GM19395 (cell line): ENCODE data around the gene CDC20.
A peak's percentile ranks its signal among the peaks of the same experiment; 100 is the strongest.

Experiments
- ATAC-seq: cut with Tn5 transposase; IDR thresholded peaks from one replicate; pipeline ENCODE4 v1.9.1; 2021; ENCODE audit warnings: mild to moderate bottlenecking, moderate library complexity; ENCODE audit not compliant: unreplicated experiment

The CDC20 gene

DNA sequence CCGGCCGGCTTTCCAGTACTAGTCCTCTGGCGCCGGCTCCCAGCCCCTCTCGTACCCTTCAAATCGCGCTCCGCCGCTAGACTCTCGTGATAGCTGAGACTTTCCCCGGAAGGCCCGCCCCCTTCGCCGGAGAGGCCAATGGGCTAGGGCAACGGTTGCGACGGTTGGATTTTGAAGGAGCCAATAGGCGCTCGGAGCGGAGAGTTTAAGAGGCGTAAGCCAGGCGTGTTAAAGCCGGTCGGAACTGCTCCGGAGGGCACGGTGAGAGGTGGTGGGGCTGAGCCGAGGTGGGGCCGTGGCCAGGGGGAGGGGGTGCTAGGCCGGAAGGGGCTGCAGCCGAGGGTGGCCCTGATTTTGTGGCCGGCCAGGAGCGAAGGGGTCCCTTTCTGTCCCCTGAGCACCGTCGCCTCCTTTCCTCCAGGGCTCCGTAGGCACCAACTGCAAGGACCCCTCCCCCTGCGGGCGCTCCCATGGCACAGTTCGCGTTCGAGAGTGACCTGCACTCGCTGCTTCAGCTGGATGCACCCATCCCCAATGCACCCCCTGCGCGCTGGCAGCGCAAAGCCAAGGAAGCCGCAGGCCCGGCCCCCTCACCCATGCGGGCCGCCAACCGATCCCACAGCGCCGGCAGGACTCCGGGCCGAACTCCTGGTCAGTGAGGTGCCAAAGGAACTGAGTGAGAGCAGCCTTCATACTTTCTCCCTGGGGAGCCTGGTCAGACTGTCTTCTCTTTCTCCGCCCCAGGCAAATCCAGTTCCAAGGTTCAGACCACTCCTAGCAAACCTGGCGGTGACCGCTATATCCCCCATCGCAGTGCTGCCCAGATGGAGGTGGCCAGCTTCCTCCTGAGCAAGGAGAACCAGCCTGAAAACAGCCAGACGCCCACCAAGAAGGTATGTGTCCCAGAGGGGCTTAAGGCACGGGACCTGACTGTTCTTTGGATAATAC lies at the start of gene CDC20:
CDC20 (plus strand) TSS at position 236 of the 948 bp plus-strand sequence; CDS start at position 471, 235 bp downstream.
- peak; percentile 95 for ATAC-seq

DNA sequence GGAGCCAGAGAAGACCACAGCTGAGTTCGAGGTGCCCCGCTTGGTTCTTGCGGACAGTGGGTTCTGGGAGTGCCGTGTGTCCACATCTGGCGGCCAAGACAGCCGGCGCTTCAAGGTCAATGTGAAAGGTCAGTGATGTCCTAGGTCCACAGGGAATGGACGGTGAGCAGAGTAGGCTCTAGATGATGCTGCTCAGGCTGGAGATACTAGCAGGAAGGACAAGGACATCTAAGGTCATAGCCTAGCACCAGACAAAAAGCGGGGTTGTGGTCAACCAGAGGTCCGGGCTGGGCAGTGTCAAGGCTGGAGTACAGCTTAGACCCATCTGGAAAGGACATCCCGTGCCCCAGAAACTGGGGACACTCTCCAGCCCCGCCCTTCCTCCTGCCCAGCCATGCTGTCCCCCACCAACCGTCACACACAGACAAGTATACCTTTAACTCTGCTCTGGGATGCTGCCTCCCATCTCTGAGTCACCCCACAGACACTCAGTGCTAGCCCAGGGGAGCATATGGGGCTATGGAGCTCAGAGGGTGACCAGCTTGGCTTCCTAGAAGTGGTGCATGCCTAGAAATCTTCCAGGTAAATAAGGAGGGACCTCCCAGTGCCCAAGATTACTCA lies 49.3 kb upstream of the CDC20 start:
- no peak for ATAC-seq

- ATAC-seq = no peak
Observed at GRCh38 chr1:43311521-43311920, 47.3 kb upstream of the CDC20 start.

DNA sequence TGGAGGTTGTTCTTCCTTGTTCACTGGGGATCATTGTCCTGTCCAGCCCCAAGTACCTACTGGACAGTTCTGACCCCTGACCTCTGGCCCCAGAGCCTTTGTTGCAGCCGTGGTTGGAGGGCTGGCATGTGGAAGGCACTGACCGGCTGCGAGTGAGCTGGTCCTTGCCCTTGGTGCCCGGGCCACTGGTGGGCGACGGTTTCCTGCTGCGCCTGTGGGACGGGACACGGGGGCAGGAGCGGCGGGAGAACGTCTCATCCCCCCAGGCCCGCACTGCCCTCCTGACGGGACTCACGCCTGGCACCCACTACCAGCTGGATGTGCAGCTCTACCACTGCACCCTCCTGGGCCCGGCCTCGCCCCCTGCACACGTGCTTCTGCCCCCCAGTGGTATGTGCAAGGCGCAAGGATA lies 46.6 kb upstream of the CDC20 start:
- ATAC-seq = no peak

GRCh38 chr1:43312663-43313515 lies 45.9 kb upstream of the CDC20 start:
- no peak for ATAC-seq

GRCh38 chr1:43313771-43314170 lies 45.0 kb upstream of the CDC20 start:
- ATAC-seq = no peak

GRCh38 chr1:43314233-43314632 lies 44.5 kb upstream of the CDC20 start:
- ATAC-seq = no peak

GRCh38 chr1:43315481-43315880 lies 43.3 kb upstream of the CDC20 start:
- ATAC-seq = no peak

DNA sequence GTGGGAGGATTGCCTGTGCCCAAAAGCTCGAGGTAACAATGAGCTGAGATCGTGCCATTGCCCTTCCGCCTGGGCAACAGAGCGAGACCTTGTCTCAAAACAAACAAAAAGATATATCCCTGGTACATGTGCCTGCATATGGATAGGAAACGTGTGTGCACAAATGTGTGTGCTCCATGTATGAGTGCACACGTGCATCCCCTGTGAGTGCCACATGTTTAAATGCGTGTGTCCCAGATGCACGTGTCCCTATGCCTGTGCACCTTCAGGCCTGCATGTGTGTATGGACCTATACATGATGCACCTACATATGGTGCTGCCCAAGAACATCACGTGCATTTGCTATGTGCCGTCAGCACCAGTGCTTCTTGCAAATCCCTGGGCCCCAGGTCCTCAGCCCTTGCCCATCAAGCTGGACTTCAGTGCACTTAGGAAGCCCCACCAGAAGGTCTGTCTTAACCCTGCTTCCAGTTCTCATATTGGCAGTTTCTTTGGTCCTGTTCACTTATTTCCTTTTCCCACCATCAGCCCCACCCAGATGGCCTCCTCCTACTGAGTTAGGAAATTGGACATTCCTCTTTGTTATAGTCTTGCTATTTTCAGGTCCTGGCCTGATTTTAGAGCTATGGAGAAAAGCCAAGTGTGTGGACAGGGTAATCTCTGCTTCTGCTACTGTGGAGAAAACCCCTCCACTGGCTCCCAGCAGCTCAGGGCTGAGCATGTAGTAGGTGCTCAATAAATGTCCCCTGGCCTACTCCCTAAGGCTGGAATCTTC lies 42.6 kb upstream of the CDC20 start:
- no peak for ATAC-seq

DNA sequence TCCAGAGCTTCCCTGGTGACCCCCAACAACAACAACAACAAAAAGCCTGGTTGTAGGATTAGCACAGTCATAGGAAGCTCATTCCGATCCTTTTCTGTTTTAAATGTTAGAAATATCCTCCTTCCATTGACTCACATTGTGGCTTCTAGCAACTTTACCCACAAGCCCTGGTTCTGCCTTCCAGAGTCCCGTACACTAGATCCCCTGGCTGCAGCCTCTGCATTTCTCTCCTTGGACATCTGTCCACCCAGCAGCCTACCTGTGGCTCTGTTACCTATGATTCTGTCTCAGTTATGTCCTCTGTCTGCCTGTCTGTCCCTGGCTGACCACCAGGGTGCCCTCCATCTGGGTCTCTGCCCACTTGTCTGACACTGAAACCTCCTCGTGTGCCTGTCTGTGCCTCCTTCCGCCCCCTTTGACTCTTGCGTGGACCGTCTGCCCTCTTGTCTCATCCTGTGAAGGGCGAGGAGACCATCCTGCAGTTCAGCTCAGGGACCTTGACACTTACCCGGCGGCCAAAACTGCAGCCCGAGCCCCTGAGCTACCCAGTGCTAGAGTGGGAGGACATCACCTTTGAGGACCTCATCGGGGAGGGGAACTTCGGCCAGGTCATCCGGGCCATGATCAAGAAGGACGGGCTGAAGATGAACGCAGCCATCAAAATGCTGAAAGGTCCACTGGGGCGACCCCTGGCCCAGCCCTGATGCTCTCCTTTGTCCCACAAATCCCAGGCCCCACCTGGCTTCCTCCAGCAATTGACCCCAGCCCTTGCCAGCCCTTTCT lies 41.9 kb upstream of the CDC20 start:
- no peak for ATAC-seq

DNA sequence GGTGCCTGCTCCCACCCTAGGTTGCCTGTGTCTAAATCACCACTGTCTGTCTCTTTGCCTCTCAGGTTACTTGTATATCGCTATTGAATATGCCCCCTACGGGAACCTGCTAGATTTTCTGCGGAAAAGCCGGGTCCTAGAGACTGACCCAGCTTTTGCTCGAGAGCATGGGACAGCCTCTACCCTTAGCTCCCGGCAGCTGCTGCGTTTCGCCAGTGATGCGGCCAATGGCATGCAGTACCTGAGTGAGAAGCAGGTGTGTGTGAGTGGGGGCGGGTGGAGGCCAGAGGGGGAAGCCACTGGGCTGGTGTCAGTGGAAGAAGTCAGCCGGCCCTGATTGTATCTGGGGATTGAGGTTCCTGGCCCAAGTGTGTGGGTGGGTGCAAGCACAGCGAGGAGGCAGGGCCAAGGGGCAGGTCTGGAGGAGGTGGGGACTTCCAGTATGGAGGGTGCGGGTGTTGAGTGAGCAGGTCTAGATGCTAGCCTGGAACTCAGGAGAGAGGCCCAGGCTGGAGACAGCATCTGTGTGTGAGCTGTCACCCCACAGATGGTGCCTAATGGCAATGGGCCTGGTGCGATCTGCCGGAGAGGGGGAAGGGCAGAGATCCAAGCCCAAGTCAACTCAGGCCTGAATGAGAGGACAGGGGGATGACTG lies 40.8 kb upstream of the CDC20 start:
- ATAC-seq = no peak

GRCh38 chr1:43318831-43319230 lies 40.0 kb upstream of the CDC20 start:
- ATAC-seq = no peak

DNA sequence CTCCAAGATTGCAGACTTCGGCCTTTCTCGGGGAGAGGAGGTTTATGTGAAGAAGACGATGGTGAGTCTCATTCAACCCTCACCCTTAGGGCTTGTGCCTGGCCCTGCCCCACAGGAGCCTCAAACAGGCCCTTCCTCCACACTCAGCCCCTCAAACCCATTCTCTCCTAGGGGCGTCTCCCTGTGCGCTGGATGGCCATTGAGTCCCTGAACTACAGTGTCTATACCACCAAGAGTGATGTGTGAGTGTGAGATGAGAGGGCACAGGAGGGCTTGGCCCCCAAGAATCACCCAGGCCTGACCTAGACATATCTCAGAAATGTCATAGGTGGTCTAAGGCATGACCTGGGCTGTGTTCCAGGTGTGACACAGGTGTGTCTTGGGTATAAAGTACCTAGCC lies 39.5 kb upstream of the CDC20 start:
- no peak for ATAC-seq

DNA sequence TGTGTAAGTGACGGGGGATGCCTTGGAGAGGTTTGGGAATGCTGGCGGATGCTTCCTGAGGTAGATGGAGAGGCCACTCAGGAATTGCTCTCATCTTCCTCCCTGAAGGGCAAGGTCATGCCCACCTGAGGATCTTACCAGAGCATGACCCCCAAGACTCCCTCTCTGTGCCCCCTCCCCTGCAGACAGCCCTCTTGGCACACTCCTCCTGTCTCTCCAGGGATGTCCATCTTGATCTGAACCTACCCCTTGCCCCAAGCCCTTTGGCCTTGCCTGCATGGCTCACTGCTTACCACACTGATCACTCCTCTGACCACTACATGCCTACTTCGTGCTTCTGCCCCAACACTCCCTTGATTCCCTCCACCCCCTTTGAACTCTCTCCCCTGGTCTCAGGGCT lies 39.0 kb upstream of the CDC20 start:
- ATAC-seq = no peak

DNA sequence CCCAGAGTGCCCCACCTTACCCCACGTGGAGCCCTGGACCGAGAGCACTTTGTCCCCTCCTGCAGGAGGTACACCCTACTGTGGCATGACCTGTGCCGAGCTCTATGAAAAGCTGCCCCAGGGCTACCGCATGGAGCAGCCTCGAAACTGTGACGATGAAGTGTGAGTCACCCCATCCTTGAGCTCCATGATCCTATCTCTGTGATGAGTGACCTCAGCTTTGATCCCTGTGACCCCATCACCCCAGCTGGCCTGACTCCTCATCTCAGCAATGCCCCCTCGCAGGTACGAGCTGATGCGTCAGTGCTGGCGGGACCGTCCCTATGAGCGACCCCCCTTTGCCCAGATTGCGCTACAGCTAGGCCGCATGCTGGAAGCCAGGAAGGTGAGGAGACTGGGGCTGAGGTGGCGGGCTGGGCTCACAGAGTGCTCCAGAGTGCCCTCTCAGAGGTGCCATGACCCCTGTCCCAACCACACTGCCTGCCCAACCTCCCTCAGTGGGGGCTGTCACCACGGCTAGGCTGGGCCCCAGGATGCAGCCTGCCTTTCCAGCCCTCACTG lies 37.4 kb upstream of the CDC20 start:
- ATAC-seq = no peak

- no peak for ATAC-seq
Observed at GRCh38 chr1:43322506-43322905, 36.3 kb upstream of the CDC20 start.

DNA sequence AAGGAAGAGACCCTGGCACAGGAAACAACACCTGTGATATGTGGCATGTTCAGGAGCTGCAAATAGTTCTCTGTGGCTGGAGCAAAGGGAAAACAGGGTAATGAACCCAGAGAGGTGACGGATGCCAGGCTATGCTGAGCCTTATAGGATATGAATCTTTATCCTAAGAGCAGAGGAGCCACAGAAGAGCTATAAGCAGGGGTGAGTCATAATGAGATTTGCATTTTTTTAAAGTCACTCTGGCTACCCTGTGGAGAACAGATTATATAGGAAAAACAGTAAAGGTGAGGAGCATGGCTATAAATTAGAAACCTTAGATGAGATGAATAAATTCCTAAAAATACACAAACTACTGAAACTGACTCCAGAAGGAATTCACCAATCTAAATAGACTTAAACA lies 34.0 kb upstream of the CDC20 start:
- no peak for ATAC-seq

DNA sequence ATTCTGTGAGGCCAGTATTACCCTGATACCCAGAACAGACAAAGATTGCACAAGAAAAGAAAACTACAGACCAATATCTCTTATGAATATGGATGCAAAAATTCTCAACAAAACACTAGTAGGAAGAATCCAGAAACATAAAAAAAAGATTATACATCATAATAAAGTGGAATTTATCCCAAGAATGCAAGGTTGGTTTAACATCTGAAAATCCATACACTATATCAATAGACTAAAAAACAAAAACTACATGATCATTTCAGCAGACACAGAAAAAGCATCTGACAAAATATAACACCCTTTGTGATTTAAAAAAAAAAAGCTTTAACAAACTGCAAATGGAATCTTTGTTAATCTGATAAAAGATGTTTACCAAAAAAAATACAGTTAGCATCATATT lies 33.4 kb upstream of the CDC20 start:
- ATAC-seq = no peak
